NB4 (cell line): ENCODE results near the gene STARD10.

Source experiments
- DNase-seq: peaks from one replicate; pipeline ENCODE4 v3.0.0; 2010; ENCODE audit warnings: low read depth
- H3K4me3 ChIP-seq: one replicate; pipeline ENCODE4 v1.5.1; 2011; ENCODE audit warnings: mild to moderate bottlenecking, low read depth, low read length, moderate library complexity
- MYC ChIP-seq: IDR thresholded peaks from 2 replicates; pipeline ENCODE4 v1.6.1; 2011; ENCODE audit warnings: low read depth, low read length
- POLR2A ChIP-seq: IDR thresholded peaks from 2 replicates; pipeline ENCODE4 v1.6.1; 2011; ENCODE audit warnings: mild to moderate bottlenecking; ENCODE audit not compliant: insufficient read length; ENCODE audit errors: extremely low read depth
- TF ChIP-seq, protein P1 (sequence below): IDR thresholded peaks from 2 replicates; pipeline ENCODE4 v1.6.1; 2011; ENCODE audit warnings: low read depth, low read length
- TF ChIP-seq, protein P2 (sequence below): IDR thresholded peaks from one replicate; pipeline ENCODE4 v1.5.1; 2012; ENCODE audit warnings: low read depth, low read length

The STARD10 gene

DNA sequence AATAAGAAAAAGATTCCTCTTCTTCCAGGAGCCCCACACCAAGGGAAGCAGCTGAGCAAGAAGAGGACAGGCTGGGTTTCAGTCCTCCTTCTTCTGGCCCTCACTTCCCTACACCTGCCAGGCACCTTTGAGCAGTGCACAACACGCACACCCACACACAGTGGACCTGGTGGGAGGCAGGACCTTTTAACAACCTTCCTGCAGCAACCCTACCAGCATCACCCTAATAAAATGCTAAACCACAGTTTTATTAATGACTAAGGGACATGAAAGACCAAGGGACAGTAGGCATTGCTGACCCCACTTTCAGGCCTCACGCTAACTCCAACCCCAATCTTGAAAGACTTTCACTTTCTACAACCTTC, 53.8 kb downstream of the STARD10 start:
- no peak overlapping the region for H3K4me3 ChIP-seq
- DNase-seq = no peak
- TF ChIP-seq POLR2A (no peak), MYC (no peak)
- TF ChIP-seq, protein P1, sequence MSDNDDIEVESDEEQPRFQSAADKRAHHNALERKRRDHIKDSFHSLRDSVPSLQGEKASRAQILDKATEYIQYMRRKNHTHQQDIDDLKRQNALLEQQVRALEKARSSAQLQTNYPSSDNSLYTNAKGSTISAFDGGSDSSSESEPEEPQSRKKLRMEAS = no peak
- TF ChIP-seq, protein P2, sequence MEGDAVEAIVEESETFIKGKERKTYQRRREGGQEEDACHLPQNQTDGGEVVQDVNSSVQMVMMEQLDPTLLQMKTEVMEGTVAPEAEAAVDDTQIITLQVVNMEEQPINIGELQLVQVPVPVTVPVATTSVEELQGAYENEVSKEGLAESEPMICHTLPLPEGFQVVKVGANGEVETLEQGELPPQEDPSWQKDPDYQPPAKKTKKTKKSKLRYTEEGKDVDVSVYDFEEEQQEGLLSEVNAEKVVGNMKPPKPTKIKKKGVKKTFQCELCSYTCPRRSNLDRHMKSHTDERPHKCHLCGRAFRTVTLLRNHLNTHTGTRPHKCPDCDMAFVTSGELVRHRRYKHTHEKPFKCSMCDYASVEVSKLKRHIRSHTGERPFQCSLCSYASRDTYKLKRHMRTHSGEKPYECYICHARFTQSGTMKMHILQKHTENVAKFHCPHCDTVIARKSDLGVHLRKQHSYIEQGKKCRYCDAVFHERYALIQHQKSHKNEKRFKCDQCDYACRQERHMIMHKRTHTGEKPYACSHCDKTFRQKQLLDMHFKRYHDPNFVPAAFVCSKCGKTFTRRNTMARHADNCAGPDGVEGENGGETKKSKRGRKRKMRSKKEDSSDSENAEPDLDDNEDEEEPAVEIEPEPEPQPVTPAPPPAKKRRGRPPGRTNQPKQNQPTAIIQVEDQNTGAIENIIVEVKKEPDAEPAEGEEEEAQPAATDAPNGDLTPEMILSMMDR = no peak

DNA sequence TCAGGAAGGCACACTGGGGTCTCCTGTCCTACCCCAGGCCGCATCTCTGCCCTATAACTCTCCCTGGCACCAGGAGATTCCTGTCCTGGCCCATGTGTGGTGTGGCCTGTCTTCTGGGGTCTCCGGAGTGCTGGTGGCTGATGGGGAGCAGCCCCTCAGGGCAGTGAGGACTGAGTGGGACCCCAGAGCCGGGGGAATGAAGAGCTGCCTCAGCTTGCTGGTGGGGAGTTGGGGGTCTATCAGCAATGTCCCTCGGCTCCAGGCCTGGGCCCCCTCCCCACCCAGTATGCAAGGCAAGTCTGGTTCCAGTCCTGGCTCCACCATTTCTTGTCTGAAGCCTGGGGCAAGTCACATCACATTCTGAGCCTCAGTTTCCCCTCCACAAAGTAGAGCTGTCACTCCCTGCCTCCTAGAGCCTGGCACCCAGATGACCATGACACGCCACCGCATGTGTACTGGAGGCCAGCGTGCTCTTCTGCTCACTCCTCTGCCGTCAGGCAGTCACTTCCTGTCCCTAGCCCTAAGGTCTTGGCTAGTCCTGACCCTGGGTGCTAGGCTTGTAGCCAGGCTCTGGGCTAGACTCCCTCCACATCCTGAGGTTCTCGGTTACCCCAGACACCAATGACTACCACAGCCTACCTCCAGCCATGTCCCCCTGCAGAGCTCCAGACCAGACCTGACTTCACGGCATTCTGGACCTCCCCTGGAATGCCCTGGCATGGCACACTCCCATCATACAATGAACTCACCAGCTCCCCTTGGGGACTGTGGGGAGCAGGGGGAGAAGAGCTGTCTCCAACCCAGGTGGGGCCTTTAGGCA, 54.4 kb downstream of the STARD10 start:
- H3K4me3 ChIP-seq = no peak overlapping the region
- no peak for TF ChIP-seq POLR2A
- TF ChIP-seq, protein P1 = 0 out of 2 replicates have a peak, but pooled peaks have one; percentile 31
- no peak for TF ChIP-seq MYC
- TF ChIP-seq, protein P2 = no peak
- DNase-seq = peak; percentile 47

DNA sequence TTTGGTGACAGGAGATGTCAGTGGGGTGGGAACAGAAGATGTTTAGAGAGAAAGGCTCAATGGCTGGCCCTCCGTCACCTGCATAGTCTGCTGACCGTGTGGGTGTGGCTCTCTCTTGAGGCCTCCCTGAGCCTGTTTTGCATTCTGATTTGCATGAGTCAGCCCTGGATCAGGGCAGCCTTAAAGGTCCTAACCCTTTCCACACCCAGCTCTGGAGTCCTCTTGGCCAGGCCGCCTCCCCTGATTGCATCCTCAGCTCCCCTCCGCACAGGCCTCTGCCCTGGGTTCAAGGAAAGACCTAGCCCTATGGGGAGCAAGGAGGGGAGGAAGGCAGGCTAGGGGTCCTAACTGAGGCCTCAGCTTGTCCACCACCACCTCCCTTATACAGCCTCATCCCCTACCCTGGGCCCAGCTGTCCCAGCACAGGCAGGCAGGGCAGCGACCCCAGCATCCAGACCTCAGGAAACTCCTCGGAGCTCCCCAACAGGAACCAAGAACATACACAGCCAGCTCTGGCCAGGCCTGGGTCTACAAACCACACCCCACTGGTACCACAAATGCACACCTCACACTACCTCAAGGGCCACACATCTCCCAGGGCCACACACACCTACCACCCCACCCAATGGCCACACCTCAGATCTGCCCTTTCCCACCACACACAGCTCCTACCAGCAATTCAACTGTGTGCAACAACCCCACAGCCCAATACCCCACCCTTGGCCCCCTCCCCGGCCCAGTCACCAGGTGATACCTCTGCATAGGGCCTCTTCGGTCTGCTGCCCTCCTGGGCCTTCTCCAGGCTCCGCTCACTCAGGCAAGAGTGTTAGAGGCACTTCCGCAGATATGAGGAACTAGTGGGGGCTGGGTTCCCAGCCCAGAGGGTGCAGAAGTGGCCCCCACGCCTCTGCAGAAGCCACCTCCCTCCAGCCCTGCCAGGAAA, 55.4 kb downstream of the STARD10 start:
- TF ChIP-seq, protein P2 = no peak
- TF ChIP-seq MYC (peak; percentile 49; the same call in 1 of the 2 replicates), POLR2A (no peak)
- DNase-seq = peak; percentile 81
- H3K4me3 ChIP-seq = peak overlapping the region; percentile 46

DNA sequence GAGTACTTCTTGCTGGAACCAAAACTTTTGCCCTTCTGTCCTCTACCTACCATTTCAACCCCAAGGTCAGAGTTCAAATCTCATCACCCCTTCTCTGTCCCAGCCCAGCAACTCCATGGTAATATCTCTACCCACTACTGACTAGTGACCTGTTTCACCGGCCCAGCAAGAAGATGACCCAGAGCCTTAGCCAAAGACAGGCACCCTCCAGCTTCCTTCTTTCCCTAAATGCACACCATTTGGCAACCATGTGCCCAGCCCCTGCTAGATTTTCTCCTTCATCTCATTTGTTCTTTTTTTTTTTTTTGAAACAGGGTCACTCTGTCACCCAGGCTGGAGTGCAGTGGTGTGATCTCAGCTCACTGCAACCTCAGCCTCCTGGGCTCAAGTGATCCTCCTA, 56.5 kb downstream of the STARD10 start:
- TF ChIP-seq, protein P2 = no peak
- no peak for TF ChIP-seq MYC
- TF ChIP-seq, protein P1 = no peak
- no peak for TF ChIP-seq POLR2A
- H3K4me3 ChIP-seq = peak overlapping the region; percentile 41
- DNase-seq = no peak

DNA sequence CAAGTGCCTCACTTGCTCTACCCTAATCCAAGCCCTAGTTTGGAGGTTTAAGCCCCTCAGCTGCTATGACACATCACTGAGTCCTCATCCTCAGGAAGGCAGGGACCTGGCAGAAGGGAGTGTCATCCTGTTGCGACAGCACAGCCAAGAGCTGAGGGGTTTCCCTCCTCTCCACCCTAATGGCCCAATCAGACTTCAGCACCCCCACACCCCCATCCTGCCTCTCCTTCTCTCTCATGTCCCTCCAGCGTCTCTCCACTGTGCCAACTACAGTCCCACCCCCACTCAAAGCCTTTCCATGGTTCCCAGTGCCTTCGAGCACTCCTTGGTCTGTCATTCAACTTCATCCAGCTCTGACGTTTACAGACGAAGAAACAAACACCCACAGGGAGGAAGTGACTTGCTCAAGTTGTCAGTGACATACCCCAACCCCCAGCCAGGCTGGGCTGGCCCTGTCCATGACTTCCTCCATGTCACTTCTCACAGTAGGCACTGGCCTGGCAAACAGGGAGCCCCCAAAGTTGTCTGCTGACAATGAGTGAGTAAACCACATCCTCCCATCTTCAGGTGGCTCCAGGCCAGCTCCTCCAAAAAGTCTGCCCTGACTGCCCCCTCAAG, 57.3 kb downstream of the STARD10 start:
- TF ChIP-seq, protein P1 = peak; percentile 47
- TF ChIP-seq POLR2A (no peak), MYC (peak; percentile 37; the same call in 1 of the 2 replicates)
- TF ChIP-seq, protein P2 = no peak
- peak overlapping the region; percentile 41 for H3K4me3 ChIP-seq
- peak; percentile 99 for DNase-seq
